AG04449 (cell line): ENCODE data around the gene SPTB.

Experiments
- CTCF ChIA-PET: fragments of 350-600 bp; formaldehyde crosslinking; extraction: SDS; loops from one replicate; lab custom pipeline; 2021; ENCODE audit warnings: antibody characterized with exemption; lab: Yijun Ruan, JAX
- POLR2A ChIA-PET: fragments of 400-600, 350-600 bp; formaldehyde crosslinking; extraction: SDS; loops from one replicate; lab custom pipeline; 2020; ENCODE audit warnings: antibody characterized with exemption, inconsistent platforms; lab: Yijun Ruan, JAX
- DNase-seq: peaks from one replicate; pipeline ENCODE4 v3.0.0-alpha.2; 2010; ENCODE audit warnings: low read depth, low spot score
- H3K4me3 ChIP-seq: 2 replicates; pipeline ENCODE4 v1.5.1; 2011; ENCODE audit warnings: low read depth, mild to moderate bottlenecking, control low read depth, low read length
- TF ChIP-seq, protein P1 (sequence below): IDR thresholded peaks from one replicate; pipeline ENCODE4 v1.5.1; 2011; ENCODE audit warnings: mild to moderate bottlenecking, moderate library complexity, low read length, control low read depth, inconsistent platforms; ENCODE audit not compliant: insufficient read depth; ENCODE audit errors: missing control alignments

Gene SPTB

DNA sequence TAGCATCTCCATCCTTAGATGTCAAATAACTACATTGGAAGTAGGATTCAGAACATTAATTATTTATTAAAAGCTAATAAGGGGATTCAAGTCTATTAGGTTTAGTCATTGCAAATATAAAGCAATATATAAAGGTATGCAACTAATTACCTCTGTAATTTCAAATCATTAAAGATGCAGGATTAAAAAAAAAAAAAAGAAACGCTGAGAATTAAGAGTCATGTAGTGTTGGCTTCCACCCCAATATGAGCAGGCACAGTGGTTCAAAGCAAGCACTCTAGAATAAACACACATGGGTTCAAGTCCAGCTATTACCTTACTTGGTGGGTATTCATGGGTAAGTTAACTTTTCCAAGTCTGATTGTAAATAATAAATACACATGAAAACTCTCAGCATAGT, 10.9 kb downstream of the SPTB start:
- ChIA-PET CTCF (interaction anchor here (1.0 to 2.2 kb wide), 6 partner anchors 12 to 198 kb away, joined by 3 to 16 read pairs (median 4); no protein-coding TSS in a partner anchor), POLR2A (interaction anchor here (0.6 kb wide), 1 partner anchor 11 kb away, joined by 3 read pairs; no protein-coding TSS in a partner anchor)
- DNase-seq: no peak
- TF ChIP-seq, protein P1, sequence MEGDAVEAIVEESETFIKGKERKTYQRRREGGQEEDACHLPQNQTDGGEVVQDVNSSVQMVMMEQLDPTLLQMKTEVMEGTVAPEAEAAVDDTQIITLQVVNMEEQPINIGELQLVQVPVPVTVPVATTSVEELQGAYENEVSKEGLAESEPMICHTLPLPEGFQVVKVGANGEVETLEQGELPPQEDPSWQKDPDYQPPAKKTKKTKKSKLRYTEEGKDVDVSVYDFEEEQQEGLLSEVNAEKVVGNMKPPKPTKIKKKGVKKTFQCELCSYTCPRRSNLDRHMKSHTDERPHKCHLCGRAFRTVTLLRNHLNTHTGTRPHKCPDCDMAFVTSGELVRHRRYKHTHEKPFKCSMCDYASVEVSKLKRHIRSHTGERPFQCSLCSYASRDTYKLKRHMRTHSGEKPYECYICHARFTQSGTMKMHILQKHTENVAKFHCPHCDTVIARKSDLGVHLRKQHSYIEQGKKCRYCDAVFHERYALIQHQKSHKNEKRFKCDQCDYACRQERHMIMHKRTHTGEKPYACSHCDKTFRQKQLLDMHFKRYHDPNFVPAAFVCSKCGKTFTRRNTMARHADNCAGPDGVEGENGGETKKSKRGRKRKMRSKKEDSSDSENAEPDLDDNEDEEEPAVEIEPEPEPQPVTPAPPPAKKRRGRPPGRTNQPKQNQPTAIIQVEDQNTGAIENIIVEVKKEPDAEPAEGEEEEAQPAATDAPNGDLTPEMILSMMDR: no peak
- no peak overlapping the region for H3K4me3 ChIP-seq

DNA sequence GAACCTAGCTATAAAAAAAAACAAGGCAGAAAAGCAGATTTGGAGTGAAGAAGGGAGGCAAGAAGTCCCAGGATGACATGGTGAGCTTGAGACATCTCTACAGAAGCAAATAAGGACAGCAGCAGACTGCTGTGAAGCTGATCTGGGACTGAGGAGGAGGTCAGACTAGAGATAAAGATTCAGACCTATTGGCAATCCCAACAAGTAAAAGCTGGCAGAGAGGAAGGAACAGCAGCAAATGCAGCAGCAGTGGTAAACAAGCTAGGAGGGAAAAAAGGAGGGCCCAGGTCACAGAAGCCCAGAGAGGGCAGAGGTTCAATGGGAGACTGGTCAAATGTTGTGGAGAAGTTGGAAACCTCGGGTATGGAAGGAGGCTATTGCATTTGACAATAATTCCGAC, 11.3 kb downstream of the SPTB start:
- TF ChIP-seq, protein P1: no peak
- no peak for DNase-seq
- ChIA-PET CTCF (interaction anchor here (1.0 to 2.2 kb wide), 6 partner anchors 12 to 198 kb away, joined by 3 to 16 read pairs (median 4); no protein-coding TSS in a partner anchor), POLR2A (no interaction called here)
- H3K4me3 ChIP-seq: no peak overlapping the region

DNA sequence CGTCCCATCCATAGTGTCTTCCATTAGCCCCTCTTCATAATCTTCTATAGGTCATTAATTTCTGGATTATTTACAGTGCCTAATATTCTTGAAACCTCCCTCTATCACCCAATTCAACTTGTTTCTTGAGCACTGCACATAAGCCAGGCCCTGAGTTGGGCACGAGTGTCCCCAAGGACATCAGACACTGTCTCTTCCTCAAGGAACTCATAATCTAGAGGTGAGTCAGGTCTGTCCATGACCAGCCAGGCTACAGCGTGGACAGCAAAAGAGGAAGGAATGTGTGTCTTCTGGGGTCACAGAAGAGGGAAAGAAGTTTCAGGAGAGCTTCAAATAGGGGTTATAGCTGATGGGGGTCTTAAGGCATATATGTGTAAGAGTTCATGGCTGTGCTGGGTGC, 12.5 kb downstream of the SPTB start:
- no peak overlapping the region for H3K4me3 ChIP-seq
- TF ChIP-seq, protein P1: no peak
- DNase-seq: no peak
- CTCF ChIA-PET: interaction anchor here (1.0 to 3.0 kb wide), 3 partner anchors 26 to 45 kb away, joined by 3 to 6 read pairs (median 4); no protein-coding TSS in a partner anchor
- POLR2A ChIA-PET: no interaction called here

DNA sequence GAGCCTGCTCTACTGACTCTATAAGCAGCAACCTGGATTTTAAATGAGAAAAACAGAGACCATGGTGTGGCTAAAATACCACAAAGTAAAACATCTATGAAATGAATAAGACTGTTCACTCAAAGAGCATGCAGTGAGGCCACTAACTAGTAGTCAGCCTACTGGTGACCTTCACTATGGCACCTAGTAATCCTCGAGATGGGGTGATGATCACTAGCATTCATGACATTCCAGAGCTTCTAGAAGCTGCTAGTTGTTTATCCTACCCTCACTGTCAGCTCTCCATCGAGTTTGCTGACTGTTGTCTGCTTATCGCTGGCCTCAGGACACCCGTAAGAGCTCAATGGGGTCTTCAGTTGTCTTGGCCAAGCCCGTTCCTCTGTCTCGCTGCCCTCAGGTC, 13.7 kb downstream of the SPTB start:
- TF ChIP-seq, protein P1: no peak
- ChIA-PET CTCF (interaction anchor here (1.0 to 3.0 kb wide), 3 partner anchors 25 to 65 kb away, joined by 3 to 16 read pairs (median 6); no protein-coding TSS in a partner anchor), POLR2A (no interaction called here)
- no peak for DNase-seq
- no peak overlapping the region for H3K4me3 ChIP-seq

DNA sequence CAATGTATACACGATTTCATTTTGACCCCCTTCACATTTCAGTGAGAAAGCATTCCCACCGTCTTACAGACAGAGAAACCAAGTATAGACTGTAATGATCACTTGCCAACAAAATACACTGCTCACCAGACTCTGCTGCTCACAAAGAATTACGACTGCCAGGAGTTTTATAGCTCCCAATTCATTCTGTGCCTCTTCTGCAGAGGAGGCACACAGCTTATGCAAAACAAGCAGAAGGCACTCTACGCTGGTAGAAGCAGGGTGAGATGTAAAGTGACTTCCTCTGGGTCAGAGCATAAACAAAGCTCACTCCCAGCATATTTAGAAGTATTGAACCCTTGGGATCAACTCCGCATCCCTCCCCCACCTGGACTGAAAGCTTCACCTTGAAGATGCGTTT, 14.6 kb downstream of the SPTB start:
- ChIA-PET POLR2A (no interaction called here), CTCF (interaction anchor here (1.0 to 3.0 kb wide), 3 partner anchors 24 to 59 kb away, joined by 3 to 16 read pairs (median 6); no protein-coding TSS in a partner anchor)
- no peak for DNase-seq

DNA sequence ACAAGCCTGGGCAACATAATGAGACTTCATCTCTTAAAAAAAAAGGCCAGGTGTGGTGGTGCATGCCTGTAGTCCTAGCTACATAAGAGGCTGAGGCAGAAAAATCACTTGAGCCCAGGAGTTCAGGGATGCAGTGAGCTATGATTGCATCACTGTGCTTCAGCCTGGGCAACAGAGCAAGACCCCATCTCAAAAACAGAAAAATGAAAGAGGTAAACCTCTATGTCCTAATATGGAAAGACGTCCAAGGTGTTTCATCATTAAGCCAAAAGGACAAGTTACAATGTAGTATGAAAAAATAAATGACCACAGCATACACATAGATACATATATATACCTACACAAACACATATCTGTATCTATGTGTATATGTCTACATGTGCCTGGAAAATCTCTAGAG, 15.4 kb downstream of the SPTB start:
- no peak for DNase-seq
- TF ChIP-seq, protein P1: no peak
- H3K4me3 ChIP-seq: no peak overlapping the region
- CTCF ChIA-PET: interaction anchor here (1.4 to 3.0 kb wide), 3 partner anchors 23 to 41 kb away, joined by 5 to 8 read pairs (median 6); no protein-coding TSS in a partner anchor
- POLR2A ChIA-PET: no interaction called here

More for the DNA sequence above, 14.6 kb downstream of the SPTB start:
- H3K4me3 ChIP-seq: no peak overlapping the region
- TF ChIP-seq, protein P1: no peak
